WTC11 (cell line): Measurements from ENCODE around the gene KCNK15. TPM values are rescaled to one million over a fixed set of nuclear protein-coding genes. Genes with fewer than 3 reads are reported as not detected.

Experiments
- ATAC-seq: fragments of 200-7000 bp; cut with Tn5 transposase; 2 replicates; pipeline ENCODE4 v1.10.0; 2021; ENCODE audit warnings: mild to moderate bottlenecking, moderate library complexity
- CTCF ChIA-PET: fragments of 300-600 bp; sonication (Branson Sonifier 250); formaldehyde crosslinking; loops from one replicate; lab custom pipeline; 2021; ENCODE audit warnings: antibody characterized with exemption; lab: Charles Lee
- POLR2A ChIA-PET: fragments of 350-600 bp; sonication (Branson Sonifier 250); formaldehyde crosslinking; loops from one replicate; lab custom pipeline; 2021; ENCODE audit warnings: antibody characterized with exemption; lab: Charles Lee
- DNase-seq: peaks from one replicate; pipeline ENCODE4 v3.0.0; 2021; ENCODE audit warnings: low spot score
- H3K27ac Mint-ChIP-seq: 2 replicates; pipeline ENCODE4 v1.8.0; 2021; ENCODE audit warnings: mixed read lengths
- H3K27me3 Mint-ChIP-seq: 2 replicates; pipeline ENCODE4 v1.8.0; 2021; ENCODE audit warnings: low read depth, mild to moderate bottlenecking, moderate library complexity, mixed read lengths
- H3K36me3 Mint-ChIP-seq: 2 replicates; pipeline ENCODE4 v1.8.0; 2021; ENCODE audit warnings: mixed read lengths
- H3K4me1 Mint-ChIP-seq: 2 replicates; pipeline ENCODE4 v1.8.0; 2022; ENCODE audit warnings: mixed read lengths
- H3K4me3 Mint-ChIP-seq: 2 replicates; pipeline ENCODE4 v1.8.0; 2021; ENCODE audit warnings: mild to moderate bottlenecking, moderate library complexity, mixed read lengths
- H3K9me3 Mint-ChIP-seq: 2 replicates; pipeline ENCODE4 v1.8.0; 2021; ENCODE audit warnings: mixed read lengths
- FOXP1 ChIP-seq: sonication (generic); formaldehyde crosslinking; IDR thresholded peaks from 2 replicates; pipeline ENCODE4 v1.8.0; 2022; ENCODE audit warnings: missing genetic modification reagents, mild to moderate bottlenecking, moderate library complexity, borderline replicate concordance
- GRHL2 ChIP-seq: fragments of 250-450 bp; sonication (Bioruptor Pico); IDR thresholded peaks from 2 replicates; pipeline ENCODE4 v1.8.0; 2022; ENCODE audit warnings: mild to moderate bottlenecking, moderate library complexity; ENCODE audit not compliant: insufficient replicate concordance, severe bottlenecking
- IRF2 ChIP-seq: sonication (generic); formaldehyde crosslinking; IDR thresholded peaks from 2 replicates; pipeline ENCODE4 v1.8.0; 2022; ENCODE audit warnings: low read depth, missing genetic modification reagents, borderline replicate concordance
- MLX ChIP-seq: sonication (generic); formaldehyde crosslinking; IDR thresholded peaks from 2 replicates; pipeline ENCODE4 v1.8.1; 2023; ENCODE audit warnings: mild to moderate bottlenecking, missing genetic modification reagents, moderate library complexity
- RELA ChIP-seq: sonication (generic); formaldehyde crosslinking; IDR thresholded peaks from 2 replicates; pipeline ENCODE4 v1.8.1; 2022; ENCODE audit warnings: missing genetic modification reagents, mild to moderate bottlenecking, borderline replicate concordance
- total RNA-seq: library from RNA; stranded (reverse); gene quantifications from 3 replicates; pipeline ENCODE4 v1.2.3, GENCODE V29; 2021
- TF ChIP-seq, protein P1 (sequence below): sonication (generic); formaldehyde crosslinking; conservative IDR thresholded peaks from 2 replicates; pipeline ENCODE4 v1.8.1; 2023; ENCODE audit warnings: mild to moderate bottlenecking, low read depth, missing genetic modification reagents, moderate library complexity
- TF ChIP-seq, protein P2 (sequence below): fragments of 250-450 bp; sonication (Bioruptor Pico); IDR thresholded peaks from 2 replicates; pipeline ENCODE4 v1.9.0; 2021; ENCODE audit warnings: mild to moderate bottlenecking
- TF ChIP-seq, protein P3 (sequence below): sonication (generic); formaldehyde crosslinking; IDR thresholded peaks from 2 replicates; pipeline ENCODE4 v1.8.0; 2022; ENCODE audit warnings: missing genetic modification reagents
- TF ChIP-seq, protein P4 (sequence below): sonication (generic); formaldehyde crosslinking; IDR thresholded peaks from 2 replicates; pipeline ENCODE4 v1.8.1; 2023; ENCODE audit warnings: mild to moderate bottlenecking, missing genetic modification reagents
- TF ChIP-seq, protein P5 (sequence below): sonication (generic); formaldehyde crosslinking; IDR thresholded peaks from 2 replicates; pipeline ENCODE4 v1.8.0; 2023; ENCODE audit warnings: missing genetic modification reagents, mild to moderate bottlenecking, borderline replicate concordance
- TF ChIP-seq, protein P6 (sequence below): sonication (generic); formaldehyde crosslinking; IDR thresholded peaks from 2 replicates; pipeline ENCODE4 v1.8.0; 2022; ENCODE audit warnings: mild to moderate bottlenecking, missing genetic modification reagents

Gene KCNK15
- total RNA-seq, 1 experiment from 2014 or later = 0.24 TPM

DNA sequence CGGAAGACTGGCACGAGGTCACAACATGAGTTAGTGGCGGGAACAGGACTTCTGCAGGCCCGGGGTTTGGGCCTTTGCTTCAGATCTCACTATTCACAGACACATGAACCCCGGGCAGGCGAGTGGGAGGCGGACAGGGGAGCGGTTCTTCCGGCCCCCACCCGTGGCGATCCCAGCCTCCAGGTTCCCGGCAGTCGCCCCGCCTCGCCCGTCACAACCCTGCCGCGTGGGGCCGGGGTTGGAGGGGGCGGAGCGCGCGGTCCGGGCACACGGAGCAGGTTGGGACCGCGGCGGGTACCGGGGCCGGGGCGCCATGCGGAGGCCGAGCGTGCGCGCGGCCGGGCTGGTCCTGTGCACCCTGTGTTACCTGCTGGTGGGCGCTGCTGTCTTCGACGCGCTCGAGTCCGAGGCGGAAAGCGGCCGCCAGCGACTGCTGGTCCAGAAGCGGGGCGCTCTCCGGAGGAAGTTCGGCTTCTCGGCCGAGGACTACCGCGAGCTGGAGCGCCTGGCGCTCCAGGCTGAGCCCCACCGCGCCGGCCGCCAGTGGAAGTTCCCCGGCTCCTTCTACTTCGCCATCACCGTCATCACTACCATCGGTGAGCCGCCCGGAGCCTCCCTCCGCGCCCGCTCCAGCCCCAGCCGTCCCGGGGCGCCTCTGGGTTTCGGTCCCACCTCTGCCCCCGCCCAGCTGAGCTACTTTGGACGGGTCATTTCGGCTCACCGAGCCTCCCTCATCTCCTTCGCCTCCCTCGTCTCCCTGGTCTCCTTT is at the start of gene KCNK15 (continued):
- TF ChIP-seq, protein P1, sequence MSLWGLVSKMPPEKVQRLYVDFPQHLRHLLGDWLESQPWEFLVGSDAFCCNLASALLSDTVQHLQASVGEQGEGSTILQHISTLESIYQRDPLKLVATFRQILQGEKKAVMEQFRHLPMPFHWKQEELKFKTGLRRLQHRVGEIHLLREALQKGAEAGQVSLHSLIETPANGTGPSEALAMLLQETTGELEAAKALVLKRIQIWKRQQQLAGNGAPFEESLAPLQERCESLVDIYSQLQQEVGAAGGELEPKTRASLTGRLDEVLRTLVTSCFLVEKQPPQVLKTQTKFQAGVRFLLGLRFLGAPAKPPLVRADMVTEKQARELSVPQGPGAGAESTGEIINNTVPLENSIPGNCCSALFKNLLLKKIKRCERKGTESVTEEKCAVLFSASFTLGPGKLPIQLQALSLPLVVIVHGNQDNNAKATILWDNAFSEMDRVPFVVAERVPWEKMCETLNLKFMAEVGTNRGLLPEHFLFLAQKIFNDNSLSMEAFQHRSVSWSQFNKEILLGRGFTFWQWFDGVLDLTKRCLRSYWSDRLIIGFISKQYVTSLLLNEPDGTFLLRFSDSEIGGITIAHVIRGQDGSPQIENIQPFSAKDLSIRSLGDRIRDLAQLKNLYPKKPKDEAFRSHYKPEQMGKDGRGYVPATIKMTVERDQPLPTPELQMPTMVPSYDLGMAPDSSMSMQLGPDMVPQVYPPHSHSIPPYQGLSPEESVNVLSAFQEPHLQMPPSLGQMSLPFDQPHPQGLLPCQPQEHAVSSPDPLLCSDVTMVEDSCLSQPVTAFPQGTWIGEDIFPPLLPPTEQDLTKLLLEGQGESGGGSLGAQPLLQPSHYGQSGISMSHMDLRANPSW (CRISPR knock-in tag) = no peak
- TF ChIP-seq, protein P2, sequence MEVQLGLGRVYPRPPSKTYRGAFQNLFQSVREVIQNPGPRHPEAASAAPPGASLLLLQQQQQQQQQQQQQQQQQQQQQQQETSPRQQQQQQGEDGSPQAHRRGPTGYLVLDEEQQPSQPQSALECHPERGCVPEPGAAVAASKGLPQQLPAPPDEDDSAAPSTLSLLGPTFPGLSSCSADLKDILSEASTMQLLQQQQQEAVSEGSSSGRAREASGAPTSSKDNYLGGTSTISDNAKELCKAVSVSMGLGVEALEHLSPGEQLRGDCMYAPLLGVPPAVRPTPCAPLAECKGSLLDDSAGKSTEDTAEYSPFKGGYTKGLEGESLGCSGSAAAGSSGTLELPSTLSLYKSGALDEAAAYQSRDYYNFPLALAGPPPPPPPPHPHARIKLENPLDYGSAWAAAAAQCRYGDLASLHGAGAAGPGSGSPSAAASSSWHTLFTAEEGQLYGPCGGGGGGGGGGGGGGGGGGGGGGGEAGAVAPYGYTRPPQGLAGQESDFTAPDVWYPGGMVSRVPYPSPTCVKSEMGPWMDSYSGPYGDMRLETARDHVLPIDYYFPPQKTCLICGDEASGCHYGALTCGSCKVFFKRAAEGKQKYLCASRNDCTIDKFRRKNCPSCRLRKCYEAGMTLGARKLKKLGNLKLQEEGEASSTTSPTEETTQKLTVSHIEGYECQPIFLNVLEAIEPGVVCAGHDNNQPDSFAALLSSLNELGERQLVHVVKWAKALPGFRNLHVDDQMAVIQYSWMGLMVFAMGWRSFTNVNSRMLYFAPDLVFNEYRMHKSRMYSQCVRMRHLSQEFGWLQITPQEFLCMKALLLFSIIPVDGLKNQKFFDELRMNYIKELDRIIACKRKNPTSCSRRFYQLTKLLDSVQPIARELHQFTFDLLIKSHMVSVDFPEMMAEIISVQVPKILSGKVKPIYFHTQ (CRISPR knock-in tag) = no peak
- TF ChIP-seq, protein P3, sequence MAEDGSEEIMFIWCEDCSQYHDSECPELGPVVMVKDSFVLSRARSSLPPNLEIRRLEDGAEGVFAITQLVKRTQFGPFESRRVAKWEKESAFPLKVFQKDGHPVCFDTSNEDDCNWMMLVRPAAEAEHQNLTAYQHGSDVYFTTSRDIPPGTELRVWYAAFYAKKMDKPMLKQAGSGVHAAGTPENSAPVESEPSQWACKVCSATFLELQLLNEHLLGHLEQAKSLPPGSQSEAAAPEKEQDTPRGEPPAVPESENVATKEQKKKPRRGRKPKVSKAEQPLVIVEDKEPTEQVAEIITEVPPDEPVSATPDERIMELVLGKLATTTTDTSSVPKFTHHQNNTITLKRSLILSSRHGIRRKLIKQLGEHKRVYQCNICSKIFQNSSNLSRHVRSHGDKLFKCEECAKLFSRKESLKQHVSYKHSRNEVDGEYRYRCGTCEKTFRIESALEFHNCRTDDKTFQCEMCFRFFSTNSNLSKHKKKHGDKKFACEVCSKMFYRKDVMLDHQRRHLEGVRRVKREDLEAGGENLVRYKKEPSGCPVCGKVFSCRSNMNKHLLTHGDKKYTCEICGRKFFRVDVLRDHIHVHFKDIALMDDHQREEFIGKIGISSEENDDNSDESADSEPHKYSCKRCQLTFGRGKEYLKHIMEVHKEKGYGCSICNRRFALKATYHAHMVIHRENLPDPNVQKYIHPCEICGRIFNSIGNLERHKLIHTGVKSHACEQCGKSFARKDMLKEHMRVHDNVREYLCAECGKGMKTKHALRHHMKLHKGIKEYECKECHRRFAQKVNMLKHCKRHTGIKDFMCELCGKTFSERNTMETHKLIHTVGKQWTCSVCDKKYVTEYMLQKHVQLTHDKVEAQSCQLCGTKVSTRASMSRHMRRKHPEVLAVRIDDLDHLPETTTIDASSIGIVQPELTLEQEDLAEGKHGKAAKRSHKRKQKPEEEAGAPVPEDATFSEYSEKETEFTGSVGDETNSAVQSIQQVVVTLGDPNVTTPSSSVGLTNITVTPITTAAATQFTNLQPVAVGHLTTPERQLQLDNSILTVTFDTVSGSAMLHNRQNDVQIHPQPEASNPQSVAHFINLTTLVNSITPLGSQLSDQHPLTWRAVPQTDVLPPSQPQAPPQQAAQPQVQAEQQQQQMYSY (CRISPR knock-in tag) = 0 out of 2 replicates have a peak, but pooled peaks have one; percentile 15
- TF ChIP-seq, protein P4, sequence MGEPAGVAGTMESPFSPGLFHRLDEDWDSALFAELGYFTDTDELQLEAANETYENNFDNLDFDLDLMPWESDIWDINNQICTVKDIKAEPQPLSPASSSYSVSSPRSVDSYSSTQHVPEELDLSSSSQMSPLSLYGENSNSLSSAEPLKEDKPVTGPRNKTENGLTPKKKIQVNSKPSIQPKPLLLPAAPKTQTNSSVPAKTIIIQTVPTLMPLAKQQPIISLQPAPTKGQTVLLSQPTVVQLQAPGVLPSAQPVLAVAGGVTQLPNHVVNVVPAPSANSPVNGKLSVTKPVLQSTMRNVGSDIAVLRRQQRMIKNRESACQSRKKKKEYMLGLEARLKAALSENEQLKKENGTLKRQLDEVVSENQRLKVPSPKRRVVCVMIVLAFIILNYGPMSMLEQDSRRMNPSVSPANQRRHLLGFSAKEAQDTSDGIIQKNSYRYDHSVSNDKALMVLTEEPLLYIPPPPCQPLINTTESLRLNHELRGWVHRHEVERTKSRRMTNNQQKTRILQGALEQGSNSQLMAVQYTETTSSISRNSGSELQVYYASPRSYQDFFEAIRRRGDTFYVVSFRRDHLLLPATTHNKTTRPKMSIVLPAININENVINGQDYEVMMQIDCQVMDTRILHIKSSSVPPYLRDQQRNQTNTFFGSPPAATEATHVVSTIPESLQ (CRISPR knock-in tag) = no peak
- TF ChIP-seq, all 79 proteins: peak for 18

GRCh38 chr20:44696315-44696714 is 49.4 kb upstream of the KCNK15 start:
- Mint-ChIP-seq H3K4me1 (peaks cover 13% of the 10 kb centered on the region), H3K4me3 (no peak overlapping the region), H3K36me3 (peaks cover 4% of the 10 kb centered on the region; the same call in 1 of the 2 replicates), H3K9me3 (peaks cover 17% of the 10 kb centered on the region), H3K27me3 (peaks cover 5% of the 10 kb centered on the region), H3K27ac (no peak overlapping the region)
- ChIA-PET CTCF (interaction anchor here (1.0 to 2.1 kb wide), 4 partner anchors 11 to 36 kb away, joined by 3 to 10 read pairs (median 6); no protein-coding TSS in a partner anchor), POLR2A (no interaction called here)
- DNase-seq (no peak), ATAC-seq (no peak)
- TF ChIP-seq IRF2 (CRISPR knock-in tag) = no peak
- no peak for TF ChIP-seq GRHL2 (CRISPR knock-in tag)
- no peak for TF ChIP-seq RELA
- no peak for TF ChIP-seq MLX
- TF ChIP-seq, protein P5, sequence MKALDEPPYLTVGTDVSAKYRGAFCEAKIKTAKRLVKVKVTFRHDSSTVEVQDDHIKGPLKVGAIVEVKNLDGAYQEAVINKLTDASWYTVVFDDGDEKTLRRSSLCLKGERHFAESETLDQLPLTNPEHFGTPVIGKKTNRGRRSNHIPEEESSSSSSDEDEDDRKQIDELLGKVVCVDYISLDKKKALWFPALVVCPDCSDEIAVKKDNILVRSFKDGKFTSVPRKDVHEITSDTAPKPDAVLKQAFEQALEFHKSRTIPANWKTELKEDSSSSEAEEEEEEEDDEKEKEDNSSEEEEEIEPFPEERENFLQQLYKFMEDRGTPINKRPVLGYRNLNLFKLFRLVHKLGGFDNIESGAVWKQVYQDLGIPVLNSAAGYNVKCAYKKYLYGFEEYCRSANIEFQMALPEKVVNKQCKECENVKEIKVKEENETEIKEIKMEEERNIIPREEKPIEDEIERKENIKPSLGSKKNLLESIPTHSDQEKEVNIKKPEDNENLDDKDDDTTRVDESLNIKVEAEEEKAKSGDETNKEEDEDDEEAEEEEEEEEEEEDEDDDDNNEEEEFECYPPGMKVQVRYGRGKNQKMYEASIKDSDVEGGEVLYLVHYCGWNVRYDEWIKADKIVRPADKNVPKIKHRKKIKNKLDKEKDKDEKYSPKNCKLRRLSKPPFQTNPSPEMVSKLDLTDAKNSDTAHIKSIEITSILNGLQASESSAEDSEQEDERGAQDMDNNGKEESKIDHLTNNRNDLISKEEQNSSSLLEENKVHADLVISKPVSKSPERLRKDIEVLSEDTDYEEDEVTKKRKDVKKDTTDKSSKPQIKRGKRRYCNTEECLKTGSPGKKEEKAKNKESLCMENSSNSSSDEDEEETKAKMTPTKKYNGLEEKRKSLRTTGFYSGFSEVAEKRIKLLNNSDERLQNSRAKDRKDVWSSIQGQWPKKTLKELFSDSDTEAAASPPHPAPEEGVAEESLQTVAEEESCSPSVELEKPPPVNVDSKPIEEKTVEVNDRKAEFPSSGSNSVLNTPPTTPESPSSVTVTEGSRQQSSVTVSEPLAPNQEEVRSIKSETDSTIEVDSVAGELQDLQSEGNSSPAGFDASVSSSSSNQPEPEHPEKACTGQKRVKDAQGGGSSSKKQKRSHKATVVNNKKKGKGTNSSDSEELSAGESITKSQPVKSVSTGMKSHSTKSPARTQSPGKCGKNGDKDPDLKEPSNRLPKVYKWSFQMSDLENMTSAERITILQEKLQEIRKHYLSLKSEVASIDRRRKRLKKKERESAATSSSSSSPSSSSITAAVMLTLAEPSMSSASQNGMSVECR (CRISPR knock-in tag) = no peak
- TF ChIP-seq FOXP1 (CRISPR knock-in tag) = no peak
- TF ChIP-seq, protein P1 (CRISPR knock-in tag) = no peak
- TF ChIP-seq, protein P6, sequence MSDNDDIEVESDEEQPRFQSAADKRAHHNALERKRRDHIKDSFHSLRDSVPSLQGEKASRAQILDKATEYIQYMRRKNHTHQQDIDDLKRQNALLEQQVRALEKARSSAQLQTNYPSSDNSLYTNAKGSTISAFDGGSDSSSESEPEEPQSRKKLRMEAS (CRISPR knock-in tag) = no peak
